Measurements from ENCODE around the gene NEK1. TPM values are rescaled to one million over a fixed set of nuclear protein-coding genes. Genes with fewer than 3 reads are reported as not detected.
A peak's percentile ranks its signal among the peaks of the same experiment; 100 is the strongest.

NEK1 gene
- 10 to 100 TPM in 1 of 4 donors, 1 to 10 TPM in 3; 6.0 to 11.1 (median 6.7) TPM for total RNA-seq

- Histone ChIP-seq H3K27ac (peak within 1 kb of the TSS; percentile 97), H3K36me3 (no peaks in the 10 kb centered on the region), H3K9me3 (no peaks in the 10 kb centered on the region), H3K4me3 (peak within 1 kb of the TSS; percentile 73), H3K4me1 (peaks cover 20% of the 10 kb centered on the region), H3K27me3 (no peaks in the 10 kb centered on the region)
- WGBS, result under 1% methylated on average over 25 of the region's 61 CpGs
- peak; percentile 93 for DNase-seq (ENCODE audit: low spot score in 2 of 2)
- TF ChIP-seq POLR2AphosphoS5 (IDR thresholded peaks at IDR 0.05) (peak in 2 of 3 donors; percentile 80 to 85), POLR2A (IDR thresholded peaks at IDR 0.05) (peak; percentile 43 to 90), EP300 (IDR thresholded peaks at IDR 0.05) (no peak)
- TF ChIP-seq, protein P1, sequence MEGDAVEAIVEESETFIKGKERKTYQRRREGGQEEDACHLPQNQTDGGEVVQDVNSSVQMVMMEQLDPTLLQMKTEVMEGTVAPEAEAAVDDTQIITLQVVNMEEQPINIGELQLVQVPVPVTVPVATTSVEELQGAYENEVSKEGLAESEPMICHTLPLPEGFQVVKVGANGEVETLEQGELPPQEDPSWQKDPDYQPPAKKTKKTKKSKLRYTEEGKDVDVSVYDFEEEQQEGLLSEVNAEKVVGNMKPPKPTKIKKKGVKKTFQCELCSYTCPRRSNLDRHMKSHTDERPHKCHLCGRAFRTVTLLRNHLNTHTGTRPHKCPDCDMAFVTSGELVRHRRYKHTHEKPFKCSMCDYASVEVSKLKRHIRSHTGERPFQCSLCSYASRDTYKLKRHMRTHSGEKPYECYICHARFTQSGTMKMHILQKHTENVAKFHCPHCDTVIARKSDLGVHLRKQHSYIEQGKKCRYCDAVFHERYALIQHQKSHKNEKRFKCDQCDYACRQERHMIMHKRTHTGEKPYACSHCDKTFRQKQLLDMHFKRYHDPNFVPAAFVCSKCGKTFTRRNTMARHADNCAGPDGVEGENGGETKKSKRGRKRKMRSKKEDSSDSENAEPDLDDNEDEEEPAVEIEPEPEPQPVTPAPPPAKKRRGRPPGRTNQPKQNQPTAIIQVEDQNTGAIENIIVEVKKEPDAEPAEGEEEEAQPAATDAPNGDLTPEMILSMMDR (IDR thresholded peaks at IDR 0.05), result no peak
Observed at GRCh38 chr4:169611991-169612870, at the start of gene NEK1. TSS of gene NEK1 (minus strand) at chr4:169612583. CDS start at chr4:169602630, 9,953 bp downstream.

GRCh38 chr4:169661761-169662160 lies 49.4 kb upstream of the NEK1 start:
- WGBS, result 90% methylated on average over 1 of the region's 1 CpG
- Histone ChIP-seq H3K4me1 (peaks cover 45% of the 10 kb centered on the region), H3K36me3 (no peaks in the 10 kb centered on the region), H3K27me3 (no peaks in the 10 kb centered on the region), H3K9me3 (no peaks in the 10 kb centered on the region), H3K4me3 (no peak overlapping the region), H3K27ac (no peak overlapping the region)
- no peak for DNase-seq (ENCODE audit: low spot score in 2 of 2)
- TF ChIP-seq, protein P1 (IDR thresholded peaks at IDR 0.05), result no peak
- no peak for TF ChIP-seq POLR2AphosphoS5 (IDR thresholded peaks at IDR 0.05)
- no peak for TF ChIP-seq EP300 (IDR thresholded peaks at IDR 0.05)

DNA sequence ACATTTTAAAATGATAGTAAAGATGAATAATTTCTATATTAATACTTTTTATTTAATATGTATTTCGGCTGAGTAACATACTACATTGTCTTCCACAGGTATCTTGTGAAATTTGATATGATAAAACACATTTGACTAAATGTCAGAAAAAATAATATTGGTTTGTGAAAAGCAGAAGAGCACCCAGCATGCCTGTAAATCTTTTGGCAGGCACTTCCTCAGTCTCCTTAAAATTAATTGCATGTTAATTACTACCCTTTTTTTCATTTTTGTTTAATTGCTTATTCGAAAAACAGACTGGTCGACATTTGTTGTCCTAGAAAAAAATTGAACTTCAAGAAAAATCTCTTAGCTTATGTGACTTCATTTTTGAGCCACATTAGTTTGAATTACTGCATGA lies 48.5 kb upstream of the NEK1 start:
- no peaks in the 10 kb centered on the region for H3K27me3 ChIP-seq
- no peaks in the 10 kb centered on the region for H3K9me3 ChIP-seq
- H3K36me3 ChIP-seq, result no peaks in the 10 kb centered on the region
- H3K4me3 ChIP-seq, result peak overlapping the region; percentile 54
- peaks cover 45% of the 10 kb centered on the region for H3K4me1 ChIP-seq
- WGBS, result 61% methylated on average over 3 of the region's 3 CpGs
- TF ChIP-seq POLR2A (IDR thresholded peaks at IDR 0.05) (no peak), POLR2AphosphoS5 (IDR thresholded peaks at IDR 0.05) (no peak), EP300 (IDR thresholded peaks at IDR 0.05) (no peak)
- TF ChIP-seq, protein P1 (IDR thresholded peaks at IDR 0.05), result no peak
- no peak for DNase-seq (ENCODE audit: low spot score in 2 of 2)
- H3K27ac ChIP-seq, result peak overlapping the region; percentile 89

DNA sequence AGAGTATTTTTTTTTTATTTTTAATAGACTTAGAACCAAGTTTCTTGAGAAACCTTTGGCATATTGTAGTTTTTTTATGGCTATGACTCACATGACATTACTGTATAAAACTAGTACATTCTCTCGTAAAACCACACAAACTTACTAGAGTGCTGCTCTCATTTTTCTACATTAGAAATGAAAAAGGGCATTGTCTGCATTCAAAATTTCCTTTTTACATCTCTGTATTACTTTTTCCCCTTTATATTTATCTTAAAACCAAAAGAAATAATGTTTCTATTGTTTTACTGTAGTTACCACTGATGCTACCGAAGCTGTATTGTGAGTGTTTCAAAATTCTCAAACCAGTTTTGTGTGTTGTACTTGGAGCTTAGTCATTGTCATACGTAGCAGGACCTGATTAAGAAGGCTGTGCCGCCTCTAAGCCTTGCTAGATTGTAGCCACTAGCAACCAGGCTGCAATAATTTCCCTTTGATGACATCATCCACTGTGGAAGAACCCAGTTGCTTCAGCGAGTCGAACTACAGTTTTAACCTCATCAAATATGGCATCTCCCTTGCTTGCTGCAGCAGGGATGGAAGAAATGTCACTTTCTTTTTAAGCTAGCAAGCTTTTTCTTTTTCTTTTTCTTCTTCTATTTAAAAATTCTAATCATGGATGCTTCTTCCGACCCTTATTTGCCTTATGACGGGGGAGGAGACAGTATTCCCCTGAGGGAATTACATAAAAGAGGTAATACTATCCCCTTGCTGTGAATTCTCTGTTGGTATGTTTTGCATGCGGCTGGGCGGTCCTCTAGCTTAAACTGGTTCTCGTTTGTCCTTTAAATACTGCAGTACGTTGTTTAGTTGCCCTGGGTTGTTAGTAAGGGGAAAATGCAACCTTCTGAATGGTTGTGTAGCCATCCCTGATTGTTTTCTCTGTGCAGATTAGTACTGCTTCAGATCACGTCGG lies 47.6 kb upstream of the NEK1 start:
- Histone ChIP-seq H3K9me3 (no peaks in the 10 kb centered on the region), H3K4me1 (peaks cover 45% of the 10 kb centered on the region), H3K36me3 (no peaks in the 10 kb centered on the region), H3K27ac (peak overlapping the region; percentile 89), H3K27me3 (no peaks in the 10 kb centered on the region), H3K4me3 (peak overlapping the region; percentile 54)
- peak in 1 of 2 donors; percentile 80 for DNase-seq (ENCODE audit: low spot score in 2 of 2)
- TF ChIP-seq POLR2A (IDR thresholded peaks at IDR 0.05) (peak in 1 of 2 donors; percentile 38), POLR2AphosphoS5 (IDR thresholded peaks at IDR 0.05) (peak in 2 of 3 donors; percentile 69 to 72)
- TF ChIP-seq, protein P1 (IDR thresholded peaks at IDR 0.05), result no peak
- 7% methylated on average over 14 of the region's 14 CpGs for WGBS

Measured in suprapubic skin (tissue), 4 donors.